Measurements from ENCODE around the gene CBX2.
"Not testable (repeated sequence)": the region's sequence is repeated elsewhere in the genome, so short reads cannot be mapped to it uniquely, and the experiment has no call there.

The CBX2 gene

DNA sequence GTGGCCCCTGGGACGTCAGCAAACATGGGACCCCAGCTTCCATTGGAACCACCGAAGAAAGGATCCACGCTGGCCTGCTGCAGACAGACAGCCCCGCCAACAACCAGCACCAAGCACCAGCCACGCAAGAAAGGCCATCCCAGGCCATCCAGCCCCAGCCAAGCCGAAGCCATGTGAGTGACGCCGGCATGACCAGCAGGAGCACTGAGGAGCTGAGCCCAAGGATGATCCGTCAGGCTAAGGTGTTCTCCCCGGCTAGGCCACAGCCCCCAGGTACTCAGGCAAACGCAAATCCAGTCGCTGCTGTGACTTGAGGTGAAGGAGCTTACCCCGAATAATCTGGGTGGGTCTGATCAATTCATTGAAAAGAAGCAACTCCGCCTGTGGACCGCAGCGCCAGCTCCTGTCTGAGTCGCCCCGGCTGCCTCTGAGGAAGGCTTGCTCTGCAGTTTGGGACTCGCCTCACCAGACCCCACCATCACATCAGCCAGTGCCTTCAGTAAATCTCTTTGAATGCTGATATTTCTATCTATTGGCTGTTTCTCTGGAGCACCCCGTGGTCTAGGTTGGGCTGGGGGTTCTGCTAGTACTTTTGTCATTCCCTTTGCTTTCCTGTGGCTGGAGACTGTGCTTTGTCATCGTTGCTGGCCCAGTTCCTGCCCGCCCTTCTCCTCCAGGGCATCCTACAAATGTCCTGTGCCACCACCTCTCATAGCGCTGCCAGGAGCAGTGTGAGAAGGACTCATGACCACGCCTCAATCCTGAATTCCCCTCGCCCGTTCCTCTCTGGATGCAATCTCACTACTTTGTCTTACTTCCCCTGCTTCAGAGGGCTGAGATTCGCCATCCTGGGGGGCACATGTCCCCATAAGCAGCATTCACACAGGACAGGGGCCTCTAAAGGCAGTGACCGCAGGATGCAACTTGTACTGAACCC, 8.1 kb upstream of the CBX2 start:
- DNase-seq (ENCODE audit: low read depth) = no peak

DNA sequence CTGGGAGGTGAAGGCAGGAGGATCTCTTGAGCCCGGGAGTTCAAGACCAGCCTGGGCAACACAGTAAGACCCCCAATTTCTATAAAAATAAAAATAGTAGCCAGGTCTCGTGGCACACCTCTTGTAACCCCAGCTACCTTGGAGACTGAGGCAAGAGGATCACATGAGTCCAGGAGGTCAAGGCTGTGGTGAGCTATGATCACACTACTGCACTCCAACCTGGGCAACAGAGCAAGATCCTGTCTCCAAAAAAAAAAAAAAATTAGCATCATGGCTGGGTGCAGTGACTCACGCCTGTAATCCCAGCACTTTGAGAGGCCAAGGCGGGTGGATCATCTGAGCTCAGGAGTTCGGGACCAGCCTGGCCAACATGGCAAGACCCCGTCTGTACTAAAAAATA, 6.7 kb upstream of the CBX2 start:
- DNase-seq (ENCODE audit: low read depth) = no peak

DNA sequence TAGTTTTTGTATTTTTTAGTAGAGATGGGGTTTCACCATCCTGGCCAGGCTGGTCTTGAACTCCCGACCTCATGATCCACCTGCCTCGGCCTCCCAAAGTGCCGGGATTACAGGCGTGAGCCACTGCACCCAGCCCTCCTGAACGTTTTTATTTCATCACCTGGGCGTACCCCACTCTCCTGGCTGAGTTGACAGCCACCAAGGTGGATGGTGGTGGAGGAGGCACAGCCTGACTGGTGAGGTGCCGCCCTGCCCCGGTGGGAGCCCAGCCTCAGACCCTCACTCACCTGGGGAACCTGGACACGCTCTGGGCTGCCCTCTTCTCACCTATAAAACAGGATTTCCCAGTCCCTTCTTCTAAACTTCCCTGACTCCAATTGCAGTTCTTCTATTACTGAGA, 5.2 kb upstream of the CBX2 start:
- not testable (repeated sequence) for DNase-seq (ENCODE audit: low read depth)

DNA sequence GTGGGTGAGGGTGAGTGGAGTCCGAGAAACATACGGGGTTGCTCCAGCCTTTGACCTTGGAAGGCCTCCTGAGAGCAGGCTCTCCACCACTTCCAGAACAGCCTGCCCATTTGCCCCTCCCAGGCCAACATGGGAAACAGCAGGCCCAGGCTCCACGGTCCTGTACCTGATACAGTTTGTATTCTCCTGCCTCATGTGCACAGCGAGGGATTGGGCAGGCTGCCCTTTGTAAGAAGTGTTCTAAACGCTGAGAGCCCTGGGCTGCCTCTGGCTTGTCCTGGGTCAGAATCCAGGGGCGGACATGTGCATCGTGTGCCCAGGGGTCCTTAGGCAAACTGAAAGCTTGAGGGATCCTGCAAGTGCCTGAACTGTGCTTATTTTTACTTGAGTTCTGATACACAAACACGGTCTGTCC, 3.4 kb upstream of the CBX2 start:
- DNase-seq (ENCODE audit: low read depth) = no peak

DNA sequence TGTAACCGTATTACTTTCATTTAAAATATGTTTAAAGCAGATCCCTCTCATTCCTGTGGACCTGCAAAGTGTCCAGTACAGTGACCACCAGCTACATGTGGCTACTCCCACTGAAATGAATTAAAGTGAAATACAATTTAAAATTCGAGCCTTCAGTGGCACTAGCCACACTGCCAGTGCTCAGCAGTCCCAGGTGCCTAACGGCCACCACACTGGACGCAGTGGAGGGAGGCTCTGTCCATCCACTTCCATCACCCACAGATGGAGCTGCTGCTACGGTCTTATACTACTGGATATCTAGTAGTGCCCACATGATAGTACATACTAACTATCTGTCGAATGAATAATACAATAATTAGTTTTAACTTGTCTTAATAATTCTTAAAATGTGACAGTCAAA, 2.3 kb upstream of the CBX2 start:
- DNase-seq (ENCODE audit: low read depth) = no peak

DNA sequence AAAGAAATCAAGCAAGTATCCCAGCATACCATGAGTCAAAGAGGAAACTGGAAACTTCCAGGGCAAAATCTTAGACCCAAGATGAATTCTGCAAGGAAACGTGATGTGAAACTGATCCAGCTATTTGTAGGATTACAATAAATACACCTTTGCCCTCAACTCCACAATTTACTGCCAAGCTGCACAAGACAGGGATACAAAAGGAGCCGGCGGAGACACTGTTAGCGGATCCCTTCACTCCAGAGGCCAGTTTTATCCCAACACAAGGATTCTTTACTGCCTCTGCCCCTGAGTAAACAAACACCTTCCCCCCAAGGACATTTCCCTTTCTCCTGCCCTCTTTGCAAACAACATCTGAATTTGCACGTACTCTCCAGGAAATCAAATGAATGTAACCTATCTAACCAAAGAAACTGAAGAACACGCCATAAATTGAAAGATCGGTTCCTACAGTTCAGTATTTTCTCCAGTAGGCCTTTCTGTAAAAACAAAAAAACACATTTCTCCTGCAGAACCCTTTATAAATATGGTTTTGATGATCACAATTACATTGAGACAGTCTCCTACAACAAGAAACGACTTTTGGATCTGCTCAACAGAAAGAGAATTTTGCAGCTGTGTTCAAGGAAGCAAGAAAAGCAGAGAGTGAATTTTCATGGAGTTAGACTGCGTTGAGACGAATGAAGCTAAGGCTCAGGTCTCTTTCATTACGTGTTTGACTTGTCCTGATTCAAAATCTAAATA, 1.4 kb upstream of the CBX2 start:
- DNase-seq (ENCODE audit: low read depth) = no peak

DNA sequence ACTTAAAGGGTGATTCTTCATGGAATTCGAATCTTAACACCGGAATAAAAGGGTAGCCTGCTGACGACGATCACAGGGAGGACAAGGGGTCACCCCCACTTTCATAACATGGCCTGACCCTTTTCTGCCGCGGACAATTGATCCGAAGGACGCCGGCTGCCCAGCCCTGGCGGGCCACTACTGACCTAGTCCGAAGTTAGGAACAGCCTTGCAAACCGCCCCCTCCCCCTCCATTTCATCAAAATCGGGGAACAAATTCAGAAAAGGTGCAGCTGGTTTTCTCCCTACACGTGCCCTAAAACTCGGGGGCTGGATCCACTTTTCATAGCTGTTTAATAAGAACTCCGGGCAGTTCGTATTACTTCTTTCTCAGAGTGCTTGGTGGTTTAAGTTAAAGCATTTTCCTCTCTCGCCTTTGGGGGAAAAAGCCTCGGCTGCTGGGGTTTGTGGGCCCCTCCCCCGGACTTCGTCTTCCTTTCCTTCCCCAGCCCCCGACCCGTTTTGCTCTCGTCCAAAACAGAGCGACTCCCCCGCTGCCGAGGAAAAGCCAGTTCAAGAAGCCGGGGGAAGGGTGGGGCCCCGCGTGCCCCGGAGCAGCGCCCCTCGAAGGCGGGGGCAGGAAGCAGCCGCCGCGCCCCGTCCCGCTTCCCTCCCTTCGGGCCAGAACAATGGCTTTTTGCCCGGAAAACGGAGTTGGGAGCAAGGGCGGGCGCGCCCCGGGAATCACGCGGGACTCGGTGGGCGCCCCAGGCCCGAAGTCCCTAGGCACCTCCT, 641 bp upstream of the CBX2 start:
- no peak for DNase-seq (ENCODE audit: low read depth)

DNA sequence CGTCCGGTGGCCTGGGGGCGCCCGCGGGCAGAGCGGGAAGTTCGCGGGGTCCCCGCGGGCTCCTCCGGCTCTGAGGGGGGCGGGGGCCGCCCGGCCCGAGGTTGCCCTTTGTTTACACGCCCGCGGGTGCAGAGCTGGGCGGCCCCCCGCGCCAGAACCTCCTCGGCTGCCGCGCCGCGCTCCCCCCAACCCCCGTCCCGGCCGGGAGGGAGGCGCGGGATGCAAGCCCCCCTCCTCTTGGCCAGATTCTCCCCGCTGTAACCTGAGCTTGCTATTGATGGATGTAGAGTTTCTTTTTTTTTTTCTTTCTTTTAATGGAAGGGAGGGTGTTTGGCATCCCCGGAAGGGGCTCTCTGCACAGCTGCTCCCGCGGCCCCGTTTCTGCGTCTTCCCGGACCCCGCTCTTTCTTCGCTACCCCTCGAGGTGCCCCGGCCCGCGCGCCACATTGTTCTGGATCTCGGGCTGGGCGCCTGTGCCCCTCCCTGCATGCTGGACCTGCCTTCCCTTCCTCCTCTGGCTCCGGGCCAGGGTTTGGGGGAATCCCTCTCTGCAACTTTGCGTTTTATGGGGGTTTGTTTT, 646 bp downstream of the CBX2 start:
- DNase-seq (ENCODE audit: low read depth) = no peak

DNA sequence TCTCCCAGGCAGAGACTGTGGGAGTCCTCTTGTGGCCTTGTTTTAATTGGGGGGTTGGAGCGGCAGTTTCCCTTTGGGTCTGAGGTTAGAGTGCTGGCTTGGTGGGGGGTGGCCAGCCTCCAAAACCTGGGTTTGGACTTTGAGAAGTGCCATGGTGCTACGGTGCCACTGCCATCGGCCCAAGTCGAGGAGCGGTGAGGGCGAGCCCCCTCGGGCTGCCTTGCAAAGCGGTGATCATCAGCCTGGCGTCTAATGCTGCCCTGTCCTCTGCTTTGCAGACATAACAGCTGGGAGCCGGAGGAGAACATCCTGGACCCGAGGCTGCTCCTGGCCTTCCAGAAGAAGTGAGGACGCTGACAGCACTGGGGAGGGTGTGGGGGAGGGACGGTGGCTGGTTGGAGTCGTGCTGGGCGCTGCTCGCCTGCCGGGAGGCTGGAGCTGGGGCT, 1.2 kb downstream of the CBX2 start:
- DNase-seq (ENCODE audit: low read depth) = no peak

DNA sequence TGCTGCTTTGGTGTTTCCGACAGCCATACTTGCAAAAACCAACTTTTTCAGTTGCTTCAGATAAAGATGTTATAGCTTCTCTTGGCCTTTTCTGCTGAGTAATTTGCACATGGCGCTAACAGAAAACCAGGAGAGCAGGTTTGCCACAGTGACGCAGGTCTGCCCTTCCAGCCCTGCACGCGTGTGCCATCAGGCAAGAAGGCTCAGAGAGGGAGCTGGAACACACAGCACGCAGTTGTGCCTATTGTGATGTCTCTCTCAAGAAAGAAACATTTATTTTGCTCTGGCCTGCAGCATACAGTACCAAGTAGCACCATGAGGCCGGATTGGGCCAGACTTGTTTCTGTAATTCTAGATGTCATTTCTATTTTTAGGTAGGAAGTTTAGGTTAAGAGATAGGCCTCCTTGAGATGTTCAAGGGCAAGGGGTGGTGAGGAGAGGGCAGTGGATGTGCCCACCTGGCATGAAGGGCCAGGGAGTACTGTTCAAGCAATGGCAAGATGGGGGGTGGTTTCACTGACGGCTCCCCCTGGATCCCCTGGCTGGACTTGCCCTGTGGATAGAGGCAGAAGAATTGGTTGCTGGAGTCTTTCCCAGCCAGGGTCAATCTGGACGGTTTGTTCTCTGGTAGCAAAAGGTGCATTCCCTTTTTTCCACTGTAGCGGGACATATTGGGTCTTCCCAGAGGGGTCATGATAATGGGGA, 1.9 kb downstream of the CBX2 start:
- no peak for DNase-seq (ENCODE audit: low read depth)

DNA sequence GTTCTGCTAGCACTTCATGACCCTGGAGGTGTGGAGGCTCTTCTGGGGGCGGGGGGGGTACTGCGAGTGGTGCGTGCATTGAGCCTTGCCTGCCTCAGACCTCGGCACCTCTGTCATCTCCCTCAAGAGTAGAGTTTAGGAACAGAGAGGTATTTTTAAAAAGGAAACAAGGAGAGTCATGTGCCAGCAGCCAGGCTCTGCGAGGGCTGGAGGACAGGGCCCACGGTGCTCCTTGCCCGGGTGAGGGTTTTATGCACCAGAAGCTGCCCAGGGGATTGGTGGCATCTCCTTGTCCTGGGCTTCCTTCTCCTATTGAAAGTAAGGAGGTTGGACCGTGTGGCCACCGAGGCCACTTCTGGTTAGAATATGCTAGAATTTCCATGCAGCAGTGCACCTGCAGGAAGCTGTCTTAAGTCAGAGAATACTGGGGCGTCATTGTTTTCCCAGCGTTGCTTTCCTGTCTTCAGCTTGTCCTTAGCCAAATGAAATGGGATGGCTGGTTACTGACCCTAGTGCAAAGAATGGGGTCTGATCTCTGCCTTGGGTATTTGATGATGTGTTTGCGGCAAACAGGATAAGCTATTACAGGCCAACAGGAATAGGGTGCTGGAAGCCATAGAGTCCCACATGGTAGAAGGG, 3.2 kb downstream of the CBX2 start:
- DNase-seq (ENCODE audit: low read depth) = no peak

DNA sequence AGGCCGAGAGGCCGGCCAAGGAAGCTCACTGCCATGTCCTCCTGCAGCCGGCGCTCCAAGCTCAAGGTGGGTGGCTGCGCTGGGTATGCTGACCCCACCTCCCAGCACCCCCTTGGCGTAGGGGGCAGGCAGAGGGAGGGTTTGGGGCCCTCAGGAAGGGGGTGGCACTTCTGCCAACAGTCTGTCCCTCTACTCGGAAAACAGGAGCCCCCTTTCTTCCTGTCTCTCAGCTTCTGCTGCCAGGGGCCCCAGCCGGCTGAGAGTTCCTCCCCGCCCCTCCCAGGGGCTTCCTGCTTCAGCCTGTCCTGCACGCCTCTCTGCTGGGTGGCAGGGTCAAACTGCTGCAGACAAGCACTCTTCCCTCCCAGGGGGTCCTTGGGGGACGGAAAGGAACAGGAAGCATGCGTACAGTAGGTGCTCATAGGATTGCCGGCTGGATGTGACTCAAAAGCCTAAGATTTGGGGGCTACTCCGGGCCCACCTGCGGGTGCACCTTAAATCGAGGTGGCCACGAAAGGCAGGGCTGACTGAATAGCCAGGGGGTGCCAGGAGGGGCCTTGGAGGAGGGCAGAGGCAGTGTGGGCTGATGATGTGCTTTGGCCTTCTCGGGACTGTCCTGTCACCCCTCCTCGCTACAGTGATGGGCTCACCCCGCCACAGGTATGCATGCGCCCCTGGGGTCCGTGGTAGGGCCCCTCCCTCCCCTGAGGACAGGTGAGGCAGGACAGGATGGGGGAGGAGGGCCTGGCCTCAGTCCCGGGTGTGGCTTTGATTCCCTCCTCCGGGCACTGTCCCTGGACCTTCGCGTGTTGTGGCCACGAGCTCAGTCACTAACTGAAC, 4.0 kb downstream of the CBX2 start:
- DNase-seq (ENCODE audit: low read depth) = no peak

DNA sequence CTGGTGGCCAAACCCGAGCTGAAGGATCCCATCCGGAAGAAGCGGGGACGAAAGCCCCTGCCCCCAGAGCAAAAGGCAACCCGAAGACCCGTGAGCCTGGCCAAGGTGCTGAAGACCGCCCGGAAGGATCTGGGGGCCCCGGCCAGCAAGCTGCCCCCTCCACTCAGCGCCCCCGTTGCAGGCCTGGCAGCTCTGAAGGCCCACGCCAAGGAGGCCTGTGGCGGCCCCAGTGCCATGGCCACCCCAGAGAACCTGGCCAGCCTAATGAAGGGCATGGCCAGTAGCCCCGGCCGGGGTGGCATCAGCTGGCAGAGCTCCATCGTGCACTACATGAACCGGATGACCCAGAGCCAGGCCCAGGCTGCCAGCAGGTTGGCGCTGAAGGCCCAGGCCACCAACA, 5.9 kb downstream of the CBX2 start:
- no peak for DNase-seq (ENCODE audit: low read depth)

DNA sequence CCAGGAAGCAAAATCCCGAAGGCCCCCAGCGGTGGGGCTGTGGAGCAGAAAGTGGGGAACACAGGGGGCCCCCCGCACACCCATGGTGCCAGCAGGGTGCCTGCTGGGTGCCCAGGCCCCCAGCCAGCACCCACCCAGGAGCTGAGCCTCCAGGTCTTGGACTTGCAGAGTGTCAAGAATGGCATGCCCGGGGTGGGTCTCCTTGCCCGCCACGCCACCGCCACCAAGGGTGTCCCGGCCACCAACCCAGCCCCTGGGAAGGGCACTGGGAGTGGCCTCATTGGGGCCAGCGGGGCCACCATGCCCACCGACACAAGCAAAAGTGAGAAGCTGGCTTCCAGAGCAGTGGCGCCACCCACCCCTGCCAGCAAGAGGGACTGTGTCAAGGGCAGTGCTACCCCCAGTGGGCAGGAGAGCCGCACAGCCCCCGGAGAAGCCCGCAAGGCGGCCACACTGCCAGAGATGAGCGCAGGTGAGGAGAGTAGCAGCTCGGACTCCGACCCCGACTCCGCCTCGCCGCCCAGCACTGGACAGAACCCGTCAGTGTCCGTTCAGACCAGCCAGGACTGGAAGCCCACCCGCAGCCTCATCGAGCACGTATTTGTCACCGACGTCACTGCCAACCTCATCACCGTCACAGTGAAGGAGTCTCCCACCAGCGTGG, 6.5 kb downstream of the CBX2 start:
- no peak for DNase-seq (ENCODE audit: low read depth)

DNA sequence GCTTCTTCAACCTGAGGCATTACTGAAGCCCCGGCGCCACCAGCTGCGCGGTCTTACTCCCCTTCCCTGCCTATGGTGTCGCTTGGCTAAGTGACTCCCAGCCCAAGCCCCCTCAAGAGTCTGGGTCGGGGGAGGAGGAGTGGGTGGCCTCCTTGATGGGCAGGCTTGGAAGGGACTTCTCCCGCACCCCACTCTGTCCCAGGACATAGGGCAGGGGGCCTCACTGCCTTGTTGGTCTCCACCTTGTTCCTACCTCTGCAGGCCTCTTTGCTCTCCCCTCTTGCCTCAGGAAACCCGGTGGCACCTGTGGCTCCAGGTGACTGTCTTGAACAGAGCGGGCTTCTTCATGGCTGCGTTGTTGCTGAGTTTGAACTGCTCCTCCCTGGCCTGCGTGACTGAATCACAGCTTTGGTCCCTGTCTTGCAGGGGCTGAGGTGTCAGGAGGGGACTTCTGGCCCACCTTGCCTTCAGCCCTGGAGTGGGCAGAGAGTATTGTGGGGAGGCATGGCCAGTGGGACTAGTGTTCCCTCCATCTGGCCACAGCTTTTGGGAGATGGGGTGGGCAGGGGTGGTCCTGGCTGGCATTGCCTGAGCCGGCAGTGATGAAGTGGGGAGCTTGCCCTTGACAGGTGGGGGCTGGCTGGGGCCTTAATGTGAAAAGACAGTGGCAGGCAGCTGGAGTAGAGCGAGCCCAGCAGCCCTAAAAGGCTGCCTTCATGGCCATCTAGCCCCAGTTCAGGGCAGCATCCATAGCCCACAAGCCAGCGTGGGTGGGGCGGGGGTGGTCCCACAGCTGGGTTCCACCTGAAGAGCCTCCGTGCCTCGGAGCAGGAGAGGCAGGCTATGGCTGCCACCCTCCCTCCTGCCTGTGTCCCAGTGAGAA, 7.3 kb downstream of the CBX2 start:
- no peak for DNase-seq (ENCODE audit: low read depth)

DNA sequence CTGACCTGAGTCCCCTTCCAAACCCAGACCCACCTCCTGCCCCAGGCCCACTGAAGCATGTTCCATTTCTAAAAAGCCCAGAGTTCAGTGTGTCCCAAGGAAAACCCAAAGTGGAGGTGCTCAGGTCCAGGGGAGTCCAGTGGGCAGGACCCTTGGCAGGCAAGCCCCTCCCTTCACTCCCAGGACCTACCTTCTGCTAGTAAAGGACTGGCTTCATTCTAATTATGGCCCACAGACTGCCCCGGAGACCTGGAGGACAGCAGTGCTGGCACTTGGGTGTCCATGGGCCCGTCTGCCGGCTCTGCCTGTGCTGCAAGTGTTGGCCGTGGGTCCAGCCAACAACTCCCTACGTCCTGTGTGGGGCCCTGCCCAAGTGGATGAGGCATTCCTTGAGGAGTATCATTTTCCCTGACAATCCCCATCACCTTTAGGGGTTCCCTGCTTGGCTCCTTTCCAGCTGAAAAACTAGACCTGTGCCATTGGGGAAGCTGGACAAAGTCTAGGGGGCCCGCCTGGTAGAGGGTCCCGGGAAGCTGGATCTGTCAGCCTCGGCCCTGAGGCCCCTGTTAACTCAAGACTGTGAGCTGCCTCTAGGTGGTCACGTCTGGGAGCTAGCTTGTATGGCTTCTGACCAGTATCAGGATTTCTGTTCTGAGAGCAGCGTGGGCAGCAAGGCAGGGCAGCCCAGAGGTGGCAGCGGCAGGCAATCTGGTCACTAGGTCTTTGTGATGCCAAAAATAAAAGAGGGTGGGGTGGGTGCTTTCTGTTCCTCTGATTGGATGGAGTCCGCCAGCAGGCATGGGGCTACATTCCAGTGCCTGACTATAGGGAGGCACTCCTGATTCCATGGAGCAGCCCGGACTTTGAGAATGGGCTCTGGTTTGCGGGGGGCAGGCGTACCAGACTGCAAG, 8.2 kb downstream of the CBX2 start:
- DNase-seq (ENCODE audit: low read depth) = no peak

DNA sequence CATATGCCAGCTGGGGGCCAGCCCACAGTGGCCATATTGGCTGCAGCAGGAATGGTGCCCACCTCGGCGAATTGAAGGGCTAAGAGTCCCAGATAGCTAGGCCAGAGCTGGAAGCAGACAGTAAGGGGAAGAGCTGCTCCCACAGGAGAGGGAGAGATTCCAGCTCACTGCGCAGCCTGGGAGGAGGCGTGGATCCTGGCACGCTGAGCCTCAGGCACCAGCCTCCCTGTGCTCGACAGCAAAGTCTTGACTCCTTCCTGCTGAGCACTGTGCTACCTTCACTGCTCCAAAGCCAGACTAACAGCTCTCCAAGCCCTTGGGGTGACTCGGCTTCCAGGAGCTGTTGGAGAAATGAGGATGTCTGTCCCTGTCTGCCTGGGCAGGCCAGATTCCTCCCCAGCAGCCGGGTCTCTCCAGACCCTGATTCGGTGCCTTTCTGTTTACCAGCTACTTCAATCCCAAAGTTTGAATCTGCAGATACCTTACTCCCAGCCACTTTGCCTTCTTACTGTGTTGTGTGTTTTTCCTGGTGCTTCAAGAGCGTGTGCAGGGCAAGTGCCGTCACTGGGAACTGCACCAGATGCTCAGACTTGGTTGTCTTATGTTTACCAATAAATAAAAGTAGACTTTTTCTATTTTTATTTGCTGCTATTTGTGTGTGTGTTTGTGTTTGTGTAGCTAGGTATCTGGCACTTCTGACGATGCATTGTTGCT, 9.1 kb downstream of the CBX2 start:
- no peak for DNase-seq (ENCODE audit: low read depth)
